SK-N-SH treated with all-trans-retinoic acid at 6 μM for 48 hours (cell line): ENCODE measurements around the gene CDC42EP3.

Experiments used
- ATAC-seq: fragments of 200-7000 bp; cut with Tn5 transposase; 3 replicates; pipeline ENCODE4 v1.9.1; 2020; ENCODE audit warnings: mild to moderate bottlenecking, moderate library complexity
- ARNTL ChIP-seq: fragments of 450-650 bp; formaldehyde crosslinking; IDR thresholded peaks from 2 replicates; pipeline ENCODE4 v1.5.0; 2020; ENCODE audit warnings: low read depth, mild to moderate bottlenecking, moderate library complexity, borderline replicate concordance
- BACH2 ChIP-seq: fragments of 250-450 bp; sonication (Bioruptor Pico); IDR thresholded peaks from 2 replicates; pipeline ENCODE4 v1.9.0; 2021; ENCODE audit warnings: mild to moderate bottlenecking, borderline replicate concordance
- CREB5 ChIP-seq: fragments of 250-450 bp; sonication (Bioruptor Pico); IDR thresholded peaks from 2 replicates; pipeline ENCODE4 v1.5.1; 2020; ENCODE audit warnings: low read depth, mild to moderate bottlenecking, moderate library complexity
- CSDC2 ChIP-seq: fragments of 250-450 bp; sonication (Bioruptor Pico); IDR thresholded peaks from 2 replicates; pipeline ENCODE4 v1.5.0; 2020; ENCODE audit warnings: mild to moderate bottlenecking, moderate library complexity
- CSRNP3 ChIP-seq: fragments of 250-450 bp; sonication (Bioruptor Pico); IDR thresholded peaks from 2 replicates; pipeline ENCODE4 v1.5.1; 2021; ENCODE audit warnings: mild to moderate bottlenecking, moderate library complexity
- ESRRG ChIP-seq: fragments of 250-450 bp; sonication (Bioruptor Pico); IDR thresholded peaks from 2 replicates; pipeline ENCODE4 v1.6.1; 2021; ENCODE audit warnings: mild to moderate bottlenecking
- GLIS3 ChIP-seq: fragments of 250-450 bp; sonication (Bioruptor Pico); IDR thresholded peaks from 2 replicates; pipeline ENCODE4 v1.5.0; 2020; ENCODE audit warnings: mild to moderate bottlenecking, moderate library complexity
- ISL1 ChIP-seq: fragments of 250-450 bp; sonication (Bioruptor Pico); IDR thresholded peaks from 2 replicates; pipeline ENCODE4 v2.1.2; 2022; ENCODE audit warnings: mild to moderate bottlenecking, moderate library complexity
- POU6F1 ChIP-seq: fragments of 250-450 bp; sonication (Bioruptor Pico); IDR thresholded peaks from 2 replicates; pipeline ENCODE4 v1.8.0; 2021; ENCODE audit warnings: low read depth, mild to moderate bottlenecking, moderate library complexity, borderline replicate concordance
- PPARA ChIP-seq: fragments of 250-450 bp; sonication (Bioruptor Pico); IDR thresholded peaks from 2 replicates; pipeline ENCODE4 v1.5.0; 2020; ENCODE audit warnings: mild to moderate bottlenecking, borderline replicate concordance
- RARB ChIP-seq: fragments of 250-450 bp; sonication (Bioruptor Pico); IDR thresholded peaks from 2 replicates; pipeline ENCODE4 v1.8.0; 2021; ENCODE audit warnings: mild to moderate bottlenecking, moderate library complexity
- SNAI2 ChIP-seq: fragments of 250-450 bp; sonication (Bioruptor Pico); IDR thresholded peaks from 2 replicates; pipeline ENCODE4 v1.5.0; 2020; ENCODE audit warnings: mild to moderate bottlenecking, moderate library complexity
- TCF4 ChIP-seq: fragments of 250-450 bp; sonication (Bioruptor Pico); IDR thresholded peaks from 2 replicates; pipeline ENCODE4 v1.8.0; 2021; ENCODE audit warnings: mild to moderate bottlenecking, moderate library complexity, borderline replicate concordance
- TOX ChIP-seq: fragments of 250-450 bp; sonication (Bioruptor Pico); IDR thresholded peaks from 2 replicates; pipeline ENCODE4 v1.8.0; 2021; ENCODE audit warnings: mild to moderate bottlenecking, moderate library complexity, borderline replicate concordance
- TSHZ2 ChIP-seq: fragments of 250-450 bp; sonication (Bioruptor Pico); IDR thresholded peaks from 2 replicates; pipeline ENCODE4 v1.5.0; 2020; ENCODE audit warnings: mild to moderate bottlenecking, moderate library complexity
- ZC3H10 ChIP-seq: fragments of 250-450 bp; sonication (Bioruptor Pico); IDR thresholded peaks from 2 replicates; pipeline ENCODE4 v1.5.1; 2021; ENCODE audit warnings: mild to moderate bottlenecking, moderate library complexity
- ZFP3 ChIP-seq: fragments of 250-450 bp; sonication (Bioruptor Pico); IDR thresholded peaks from 2 replicates; pipeline ENCODE4 v1.5.0; 2020; ENCODE audit warnings: mild to moderate bottlenecking, moderate library complexity
- ZFP30 ChIP-seq: fragments of 450-650 bp; formaldehyde crosslinking; IDR thresholded peaks from 2 replicates; pipeline ENCODE4 v1.5.0; 2022; ENCODE audit warnings: mild to moderate bottlenecking, moderate library complexity
- ZNF565 ChIP-seq: fragments of 450-650 bp; formaldehyde crosslinking; conservative IDR thresholded peaks from 2 replicates; pipeline ENCODE4 v1.5.0; 2020; ENCODE audit warnings: low read depth, mild to moderate bottlenecking, moderate library complexity
- ZNF70 ChIP-seq: fragments of 450-650 bp; formaldehyde crosslinking; IDR thresholded peaks from 2 replicates; pipeline ENCODE4 v1.5.0; 2020; ENCODE audit warnings: mild to moderate bottlenecking, moderate library complexity
- ZNF8 ChIP-seq: fragments of 450-650 bp; formaldehyde crosslinking; IDR thresholded peaks from 2 replicates; pipeline ENCODE4 v1.5.0; 2020; ENCODE audit warnings: mild to moderate bottlenecking, moderate library complexity
- TF ChIP-seq, protein P1 (sequence below): fragments of 250-450 bp; sonication (Bioruptor Pico); IDR thresholded peaks from 2 replicates; pipeline ENCODE4 v1.8.0; 2020; ENCODE audit warnings: mild to moderate bottlenecking, moderate library complexity, borderline replicate concordance

The CDC42EP3 gene

DNA sequence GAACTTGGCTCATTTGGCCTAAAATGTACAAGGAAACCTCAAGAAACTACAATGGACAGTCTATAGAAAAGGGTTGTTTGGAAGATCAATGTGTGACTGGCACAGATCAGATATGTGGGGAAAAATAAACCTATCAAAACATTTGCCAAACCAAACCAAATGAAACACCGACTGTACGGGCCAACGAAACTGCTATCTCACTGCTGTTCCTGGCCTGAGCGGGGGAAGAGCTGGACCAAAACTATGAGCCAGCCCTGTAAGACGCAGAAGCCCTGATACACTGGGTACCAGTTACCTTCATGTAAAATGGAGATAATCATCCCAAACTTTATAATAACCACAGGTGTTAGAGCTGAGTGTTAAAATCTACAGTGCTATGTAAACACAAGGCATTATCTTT, 11.7 kb downstream of the CDC42EP3 start:
- TF ChIP-seq ZNF565 (CRISPR knock-in tag) (no peak), ZNF8 (no peak), PPARA (no peak), ZNF70 (CRISPR knock-in tag) (no peak), RARB (CRISPR knock-in tag) (no peak), GLIS3 (no peak), CREB5 (CRISPR knock-in tag) (no peak), CSDC2 (CRISPR knock-in tag) (no peak), ESRRG (CRISPR knock-in tag) (no peak), BACH2 (CRISPR knock-in tag) (no peak), TSHZ2 (CRISPR knock-in tag) (no peak), TOX (CRISPR knock-in tag) (no peak), SNAI2 (CRISPR knock-in tag) (no peak), ISL1 (CRISPR knock-in tag) (no peak), ZFP30 (CRISPR knock-in tag) (no peak)
- TF ChIP-seq, all 23 proteins: peak for 0
- no peak for ATAC-seq

- TF ChIP-seq ISL1 (CRISPR knock-in tag) = no peak
- TF ChIP-seq ARNTL (CRISPR knock-in tag) = no peak
- no peak for TF ChIP-seq ESRRG (CRISPR knock-in tag)
- no peak for TF ChIP-seq ZFP3
- no peak for TF ChIP-seq ZC3H10 (CRISPR knock-in tag)
- TF ChIP-seq, protein P1, sequence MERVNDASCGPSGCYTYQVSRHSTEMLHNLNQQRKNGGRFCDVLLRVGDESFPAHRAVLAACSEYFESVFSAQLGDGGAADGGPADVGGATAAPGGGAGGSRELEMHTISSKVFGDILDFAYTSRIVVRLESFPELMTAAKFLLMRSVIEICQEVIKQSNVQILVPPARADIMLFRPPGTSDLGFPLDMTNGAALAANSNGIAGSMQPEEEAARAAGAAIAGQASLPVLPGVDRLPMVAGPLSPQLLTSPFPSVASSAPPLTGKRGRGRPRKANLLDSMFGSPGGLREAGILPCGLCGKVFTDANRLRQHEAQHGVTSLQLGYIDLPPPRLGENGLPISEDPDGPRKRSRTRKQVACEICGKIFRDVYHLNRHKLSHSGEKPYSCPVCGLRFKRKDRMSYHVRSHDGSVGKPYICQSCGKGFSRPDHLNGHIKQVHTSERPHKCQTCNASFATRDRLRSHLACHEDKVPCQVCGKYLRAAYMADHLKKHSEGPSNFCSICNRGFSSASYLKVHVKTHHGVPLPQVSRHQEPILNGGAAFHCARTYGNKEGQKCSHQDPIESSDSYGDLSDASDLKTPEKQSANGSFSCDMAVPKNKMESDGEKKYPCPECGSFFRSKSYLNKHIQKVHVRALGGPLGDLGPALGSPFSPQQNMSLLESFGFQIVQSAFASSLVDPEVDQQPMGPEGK (CRISPR knock-in tag) = no peak
- TF ChIP-seq ZFP30 (CRISPR knock-in tag) = no peak
- TF ChIP-seq ZNF565 (CRISPR knock-in tag) = no peak
- no peak for TF ChIP-seq GLIS3
- TF ChIP-seq BACH2 (CRISPR knock-in tag) = no peak
- no peak for TF ChIP-seq CSDC2 (CRISPR knock-in tag)
- no peak for ATAC-seq
Measured at GRCh38 chr2:37658682-37659081, 12.8 kb downstream of the CDC42EP3 start.

DNA sequence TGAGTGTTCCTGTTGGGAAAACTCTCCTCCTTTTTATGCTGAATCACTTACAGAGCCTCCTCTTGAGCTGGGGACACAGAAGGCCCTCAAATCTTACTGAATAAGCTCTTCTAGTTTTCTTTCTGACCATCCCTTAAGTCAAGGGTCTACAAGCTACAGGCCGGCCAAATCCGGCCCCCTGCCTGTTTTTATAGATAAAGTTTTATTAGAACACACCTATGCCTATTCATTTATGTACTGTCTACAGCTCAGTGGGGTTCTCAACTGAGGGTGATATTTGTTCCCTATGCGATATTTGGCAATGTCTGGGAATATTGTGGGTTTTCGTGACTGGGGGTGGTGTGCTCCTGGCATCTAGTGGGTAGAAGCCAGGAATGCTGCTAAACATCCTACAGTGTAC, 14.0 kb downstream of the CDC42EP3 start:
- TF ChIP-seq CSRNP3 (CRISPR knock-in tag) = no peak
- no peak for TF ChIP-seq ZNF565 (CRISPR knock-in tag)
- TF ChIP-seq ZNF8 = no peak
- no peak for TF ChIP-seq ZFP30 (CRISPR knock-in tag)
- TF ChIP-seq RARB (CRISPR knock-in tag) = no peak
- no peak for TF ChIP-seq TSHZ2 (CRISPR knock-in tag)
- no peak for TF ChIP-seq SNAI2 (CRISPR knock-in tag)
- TF ChIP-seq TCF4 (CRISPR knock-in tag) = no peak
- TF ChIP-seq POU6F1 = no peak
- TF ChIP-seq ZC3H10 (CRISPR knock-in tag) = no peak
- no peak for TF ChIP-seq PPARA
- TF ChIP-seq CREB5 (CRISPR knock-in tag) = no peak
- no peak for TF ChIP-seq ESRRG (CRISPR knock-in tag)
- no peak for TF ChIP-seq ZFP3
- no peak for TF ChIP-seq ISL1 (CRISPR knock-in tag)
- TF ChIP-seq CSDC2 (CRISPR knock-in tag) = no peak
- ATAC-seq = no peak
